K562 (cell line): ENCODE data around the gene DCDC2. TPM values are rescaled to one million over a fixed set of nuclear protein-coding genes. Genes with fewer than 3 reads are reported as not detected.

Experiments
- ATF3 ChIP-seq, 2 experiments: fragments of 450-650 bp in 1 of 2; sonication (generic) in 1 of 2; formaldehyde crosslinking in 1 of 2; IDR thresholded peaks in 1 of 2; conservative IDR thresholded peaks in 1 of 2; 2 replicates each; pipeline versions ENCODE4 v1.6.1 to v1.8.1; 2016 to 2023; ENCODE audit warnings: mild to moderate bottlenecking in 2 of 2, moderate library complexity in 2 of 2, inconsistent platforms in 1 of 2, missing genetic modification reagents in 1 of 2
- BDP1 ChIP-seq: IDR thresholded peaks from 3 replicates; pipeline ENCODE4 v1.6.1; 2011; ENCODE audit not compliant: insufficient read length, insufficient read depth
- CBFA2T3 ChIP-seq: fragments of 450-650 bp; IDR thresholded peaks from 2 replicates; pipeline ENCODE4 v1.6.1; 2017
- DEAF1 ChIP-seq: fragments of 450-650 bp; formaldehyde crosslinking; IDR thresholded peaks from 2 replicates; pipeline ENCODE4 v1.4.0; 2020; ENCODE audit warnings: mild to moderate bottlenecking, moderate library complexity
- GABPB2 ChIP-seq: fragments of 250-450 bp; sonication (Bioruptor Pico); conservative IDR thresholded peaks from 2 replicates; pipeline ENCODE4 v1.5.1; 2021; ENCODE audit warnings: mild to moderate bottlenecking
- GTF3C2 ChIP-seq: IDR thresholded peaks from 3 replicates; pipeline ENCODE4 v1.6.1; 2011; ENCODE audit warnings: borderline replicate concordance, mild to moderate bottlenecking, moderate library complexity; ENCODE audit not compliant: insufficient read length; ENCODE audit errors: extremely low read depth
- HINFP ChIP-seq: fragments of 450-650 bp; conservative IDR thresholded peaks from 2 replicates; pipeline ENCODE4 v1.6.1; 2016; ENCODE audit warnings: missing genetic modification characterization, low read depth, mild to moderate bottlenecking, control low read depth, missing compliant biosample characterization
- NFATC3 ChIP-seq: fragments of 450-650 bp; IDR thresholded peaks from 2 replicates; pipeline ENCODE4 v1.6.1; 2017; ENCODE audit warnings: mild to moderate bottlenecking
- NFYB ChIP-seq: IDR thresholded peaks from 2 replicates; pipeline ENCODE4 v1.6.1; 2011; ENCODE audit warnings: mild to moderate bottlenecking, moderate library complexity; ENCODE audit not compliant: insufficient read length; ENCODE audit errors: extremely low read depth
- PHF21A ChIP-seq: fragments of 450-650 bp; IDR thresholded peaks from 2 replicates; pipeline ENCODE4 v1.6.1; 2017; ENCODE audit warnings: low read depth, borderline replicate concordance
- RFX7 ChIP-seq: fragments of 250-450 bp; sonication (Bioruptor Pico); IDR thresholded peaks from 2 replicates; pipeline ENCODE4 v1.5.1; 2021; ENCODE audit warnings: mild to moderate bottlenecking
- SIX5 ChIP-seq, 2 experiments: IDR thresholded peaks; 2 replicates each; pipeline ENCODE4 v1.6.1; 2011; ENCODE audit warnings: low read length in 2 of 2, borderline replicate concordance in 1 of 2, low read depth in 1 of 2, mild to moderate bottlenecking in 1 of 2, moderate library complexity in 1 of 2; ENCODE audit not compliant: insufficient read depth in 1 of 2
- TAF1 ChIP-seq: IDR thresholded peaks from 2 replicates; pipeline ENCODE4 v1.6.1; 2011; ENCODE audit warnings: mild to moderate bottlenecking, low read length, moderate library complexity; ENCODE audit not compliant: insufficient read depth, control insufficient read depth, severe bottlenecking; ENCODE audit errors: extremely low read depth
- TAL1 ChIP-seq: fragments of 450-650 bp; IDR thresholded peaks from 2 replicates; pipeline ENCODE4 v1.6.1; 2016; ENCODE audit warnings: mild to moderate bottlenecking
- ZNF639 ChIP-seq, 2 experiments: fragments of 200-800 bp in 1 of 2; sonication (Bioruptor generic) in 1 of 2; sonication (generic) in 1 of 2; formaldehyde crosslinking in 1 of 2; IDR thresholded peaks in 1 of 2; conservative IDR thresholded peaks in 1 of 2; 2 replicates each; pipeline versions ENCODE4 v1.5.0 to v1.6.1; 2016 to 2020; ENCODE audit warnings: missing compliant biosample characterization in 1 of 2, missing genetic modification characterization in 1 of 2, missing genetic modification reagents in 1 of 2
- polyA plus RNA-seq, 8 experiments: library from polyadenylated mRNA; depleted of rRNA in 4 of 8; stranded (reverse) in 5 of 8; unstranded in 3 of 8; fragments of >200 nt; fragmentation: Nextera tagmentation in 2 of 8; fragmentation: Illumina TruSeq in 1 of 8; extraction: Ambion mirVana in 2 of 8; extraction: Trizol in 1 of 8; gene quantifications; 2 replicates each; pipeline versions ENCODE4 v1.2.1 to v1.2.3, GENCODE V29; 2011 to 2014; ENCODE audit warnings: inconsistent platforms in 1 of 8, missing spikeins in 1 of 8
- total RNA-seq, 7 experiments: library from RNA; depleted of rRNA in 6 of 7; stranded (reverse); fragments of >200 nt in 6 of 7; fragmentation: Illumina TruSeq in 2 of 7; extraction: Trizol in 2 of 7; gene quantifications; 2 replicates each; pipeline versions ENCODE4 v1.2.1 to v1.2.3, GENCODE V29; 2011 to 2021; ENCODE audit warnings: low replicate concordance in 1 of 7

The DCDC2 gene
- total and polyA plus RNA-seq, 9 of the 15 experiments (the other 6 are each of a cell fraction or from before 2014, with no cell fraction given), result 0.04 TPM; not detected in 8

- TF ChIP-seq ZNF639 (CRISPR knock-in tag; conservative IDR thresholded peaks at IDR 0.05 in 1 of 2, IDR thresholded peaks at IDR 0.05 in 1 of 2), result no peak
- no peak for TF ChIP-seq RFX7 (CRISPR knock-in tag)
- no peak for TF ChIP-seq GTF3C2
- TF ChIP-seq HINFP (tag), result no peak
- TF ChIP-seq GABPB2 (CRISPR knock-in tag), result no peak
- no peak for TF ChIP-seq NFATC3
- no peak for TF ChIP-seq TAL1
- no peak for TF ChIP-seq PHF21A
- no peak for TF ChIP-seq CBFA2T3
- no peak for TF ChIP-seq SIX5 (IDR thresholded peaks at IDR 0.05; ENCODE audit: borderline replicate concordance in 1 of 2, insufficient read depth in 1 of 2, low read depth in 1 of 2, low read length in 2 of 2)
- TF ChIP-seq DEAF1 (CRISPR knock-in tag), result peak; percentile 55
- TF ChIP-seq NFYB, result no peak
- no peak for TF ChIP-seq BDP1
- TF ChIP-seq ATF3 (IDR thresholded peaks at IDR 0.05), result no peak
- TF ChIP-seq ATF3 (CRISPR knock-in tag; conservative IDR thresholded peaks at IDR 0.05), result no peak
- no peak for TF ChIP-seq TAF1
These were observed 152.8 kb downstream of the DCDC2 start (continued) for GRCh38 chr6:24205020-24205492.
